ENCODE results near the gene FRMD4A.

DNA sequence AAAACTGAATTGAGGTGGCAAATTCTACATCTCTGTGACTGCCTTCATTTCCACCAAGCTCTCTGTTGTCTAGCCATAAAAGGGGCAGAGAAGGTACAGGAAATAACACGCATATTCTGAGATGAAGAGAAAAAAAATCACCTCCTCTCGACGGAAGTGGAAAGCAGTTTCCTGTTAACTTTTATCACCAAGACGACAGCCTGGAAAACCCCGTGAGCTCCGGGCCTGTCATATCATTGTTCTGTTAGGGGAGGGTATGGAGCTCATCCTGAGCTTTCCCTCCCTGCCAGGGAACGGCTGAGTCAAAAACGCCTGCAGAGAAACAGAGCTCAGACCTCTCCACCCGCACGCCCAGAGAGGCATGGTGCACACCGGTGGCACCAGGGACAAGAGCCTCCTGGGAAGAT lies 543.7 kb downstream of the FRMD4A start:
- TF ChIP-seq, protein P1, sequence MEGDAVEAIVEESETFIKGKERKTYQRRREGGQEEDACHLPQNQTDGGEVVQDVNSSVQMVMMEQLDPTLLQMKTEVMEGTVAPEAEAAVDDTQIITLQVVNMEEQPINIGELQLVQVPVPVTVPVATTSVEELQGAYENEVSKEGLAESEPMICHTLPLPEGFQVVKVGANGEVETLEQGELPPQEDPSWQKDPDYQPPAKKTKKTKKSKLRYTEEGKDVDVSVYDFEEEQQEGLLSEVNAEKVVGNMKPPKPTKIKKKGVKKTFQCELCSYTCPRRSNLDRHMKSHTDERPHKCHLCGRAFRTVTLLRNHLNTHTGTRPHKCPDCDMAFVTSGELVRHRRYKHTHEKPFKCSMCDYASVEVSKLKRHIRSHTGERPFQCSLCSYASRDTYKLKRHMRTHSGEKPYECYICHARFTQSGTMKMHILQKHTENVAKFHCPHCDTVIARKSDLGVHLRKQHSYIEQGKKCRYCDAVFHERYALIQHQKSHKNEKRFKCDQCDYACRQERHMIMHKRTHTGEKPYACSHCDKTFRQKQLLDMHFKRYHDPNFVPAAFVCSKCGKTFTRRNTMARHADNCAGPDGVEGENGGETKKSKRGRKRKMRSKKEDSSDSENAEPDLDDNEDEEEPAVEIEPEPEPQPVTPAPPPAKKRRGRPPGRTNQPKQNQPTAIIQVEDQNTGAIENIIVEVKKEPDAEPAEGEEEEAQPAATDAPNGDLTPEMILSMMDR (IDR thresholded peaks at IDR 0.05) = no peak
- TF ChIP-seq POLR2A (IDR thresholded peaks at IDR 0.05) = no peak
